ENCODE results near the gene NOC2L. TPM values are rescaled to one million over a fixed set of nuclear protein-coding genes. Genes with fewer than 3 reads are reported as not detected.
"Not testable (repeated sequence)": the region's sequence is repeated elsewhere in the genome, so short reads cannot be mapped to it uniquely, and the experiment has no call there.

Gene NOC2L
- polyA plus RNA-seq, 1 donor: 43.6 TPM

DNA sequence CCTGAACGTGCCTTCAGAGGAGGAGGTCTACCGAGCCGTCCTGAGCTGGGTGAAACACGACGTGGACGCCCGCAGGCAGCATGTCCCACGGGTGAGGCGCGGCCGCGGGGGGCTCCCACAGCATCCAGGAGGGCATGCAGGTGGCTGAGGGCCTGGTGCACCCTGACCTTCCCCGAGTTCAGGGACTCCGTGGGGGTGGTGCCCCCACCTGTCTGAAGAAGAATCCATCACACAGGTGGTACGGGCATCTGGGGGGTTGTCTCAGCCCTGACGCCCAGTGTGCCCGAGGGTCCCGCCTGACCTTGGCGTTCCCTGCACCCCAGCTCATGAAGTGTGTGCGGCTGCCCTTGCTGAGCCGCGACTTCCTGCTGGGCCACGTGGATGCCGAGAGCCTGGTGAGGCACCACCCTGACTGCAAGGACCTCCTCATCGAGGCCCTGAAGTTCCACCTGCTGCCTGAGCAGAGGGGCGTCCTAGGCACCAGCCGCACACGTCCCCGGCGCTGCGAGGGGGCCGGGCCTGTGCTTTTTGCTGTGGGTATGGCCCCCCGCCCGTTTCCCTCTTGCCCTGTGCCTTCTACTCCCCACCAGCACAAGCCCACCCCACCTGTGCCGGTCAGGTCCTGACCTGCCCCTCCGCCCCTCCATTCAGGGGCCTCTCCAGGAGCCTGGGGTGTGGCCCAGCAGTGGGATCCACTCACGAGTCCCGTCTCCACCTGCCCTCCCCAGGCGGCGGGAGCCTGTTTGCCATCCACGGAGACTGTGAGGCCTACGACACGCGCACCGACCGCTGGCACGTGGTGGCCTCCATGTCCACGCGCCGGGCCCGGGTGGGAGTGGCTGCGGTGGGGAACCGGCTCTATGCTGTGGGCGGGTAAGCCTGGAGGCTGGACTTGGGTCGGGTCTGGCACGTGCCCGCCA lies 3.6 kb upstream of the NOC2L start:
- no peak for DNase-seq (ENCODE audit: low read depth)

DNA sequence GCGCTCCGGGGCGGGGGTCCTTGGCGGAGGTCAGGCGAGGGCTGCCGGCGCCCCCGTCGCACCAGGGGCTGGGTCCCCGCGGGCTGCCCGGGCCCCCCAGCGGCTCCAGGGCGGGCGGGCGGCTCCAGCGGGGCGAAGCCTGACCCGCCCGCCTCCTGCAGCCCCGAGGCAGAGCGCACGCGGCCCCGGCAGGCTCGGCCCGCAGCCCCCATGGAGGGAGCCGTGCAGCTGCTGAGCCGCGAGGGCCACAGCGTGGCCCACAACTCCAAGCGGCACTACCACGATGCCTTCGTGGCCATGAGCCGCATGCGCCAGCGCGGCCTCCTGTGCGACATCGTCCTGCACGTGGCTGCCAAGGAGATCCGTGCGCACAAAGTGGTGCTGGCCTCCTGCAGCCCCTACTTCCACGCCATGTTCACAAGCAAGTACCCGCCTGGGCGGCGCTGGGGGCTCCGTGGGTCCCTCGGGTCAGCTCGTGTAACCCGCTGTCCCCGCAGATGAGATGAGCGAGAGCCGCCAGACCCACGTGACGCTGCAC lies 2.1 kb upstream of the NOC2L start:
- DNase-seq (ENCODE audit: low read depth): no peak

- no peak for DNase-seq (ENCODE audit: low read depth)
Observed at GRCh38 chr1:960363-961131, 1.5 kb upstream of the NOC2L start, which contains the start of gene KLHL17. Gene KLHL17 (plus strand): TSS chr1:960584. CDS start chr1:960694, 110 bp downstream.

- no peak for DNase-seq (ENCODE audit: low read depth)
Observed at GRCh38 chr1:959731-960362, 791 bp upstream of the NOC2L start.

- no peak for DNase-seq (ENCODE audit: low read depth)
Observed at GRCh38 chr1:956636-957035, 2.4 kb downstream of the NOC2L start.

DNA sequence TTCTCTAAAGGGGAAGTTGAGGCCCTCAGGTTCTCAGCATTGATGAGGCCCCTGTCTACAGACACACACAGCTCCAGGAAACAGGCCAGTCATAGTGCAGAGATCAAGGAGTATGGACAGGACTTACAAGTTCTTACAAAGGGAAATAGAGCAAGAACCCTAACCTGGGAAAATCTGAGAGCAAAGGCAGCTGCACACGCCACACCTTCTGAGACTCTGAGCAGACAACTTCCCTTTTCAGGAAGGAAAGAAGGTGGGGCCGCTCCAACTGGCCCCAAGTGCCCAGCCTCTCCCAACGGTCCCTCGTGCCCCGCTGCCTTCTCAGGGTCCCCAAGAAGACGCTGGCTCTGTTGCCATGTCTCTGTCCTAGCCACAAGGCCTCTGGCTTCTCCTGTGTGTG lies 3.6 kb downstream of the NOC2L start:
- DNase-seq (ENCODE audit: low read depth): no peak

DNA sequence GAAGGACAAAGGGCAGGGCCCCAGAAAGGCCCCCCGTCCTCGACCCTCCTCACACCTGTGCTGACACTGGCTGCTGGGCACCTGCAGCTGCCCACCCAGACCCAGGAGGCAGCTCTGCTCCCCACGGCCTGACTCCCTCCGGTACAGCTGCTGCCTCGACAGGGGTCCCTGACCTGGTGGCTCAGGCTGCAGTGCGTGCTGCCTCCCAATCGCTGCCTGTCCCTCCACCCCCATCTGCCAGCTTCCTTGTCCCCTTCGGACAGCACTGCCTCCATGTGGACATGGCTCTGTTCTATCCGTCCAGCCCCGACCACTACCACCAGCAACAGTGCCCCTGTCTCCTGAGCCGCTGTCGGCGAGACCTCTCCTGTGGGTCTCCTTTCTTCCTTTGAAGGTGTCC lies 4.1 kb downstream of the NOC2L start:
- no peak for DNase-seq (ENCODE audit: low read depth)

DNA sequence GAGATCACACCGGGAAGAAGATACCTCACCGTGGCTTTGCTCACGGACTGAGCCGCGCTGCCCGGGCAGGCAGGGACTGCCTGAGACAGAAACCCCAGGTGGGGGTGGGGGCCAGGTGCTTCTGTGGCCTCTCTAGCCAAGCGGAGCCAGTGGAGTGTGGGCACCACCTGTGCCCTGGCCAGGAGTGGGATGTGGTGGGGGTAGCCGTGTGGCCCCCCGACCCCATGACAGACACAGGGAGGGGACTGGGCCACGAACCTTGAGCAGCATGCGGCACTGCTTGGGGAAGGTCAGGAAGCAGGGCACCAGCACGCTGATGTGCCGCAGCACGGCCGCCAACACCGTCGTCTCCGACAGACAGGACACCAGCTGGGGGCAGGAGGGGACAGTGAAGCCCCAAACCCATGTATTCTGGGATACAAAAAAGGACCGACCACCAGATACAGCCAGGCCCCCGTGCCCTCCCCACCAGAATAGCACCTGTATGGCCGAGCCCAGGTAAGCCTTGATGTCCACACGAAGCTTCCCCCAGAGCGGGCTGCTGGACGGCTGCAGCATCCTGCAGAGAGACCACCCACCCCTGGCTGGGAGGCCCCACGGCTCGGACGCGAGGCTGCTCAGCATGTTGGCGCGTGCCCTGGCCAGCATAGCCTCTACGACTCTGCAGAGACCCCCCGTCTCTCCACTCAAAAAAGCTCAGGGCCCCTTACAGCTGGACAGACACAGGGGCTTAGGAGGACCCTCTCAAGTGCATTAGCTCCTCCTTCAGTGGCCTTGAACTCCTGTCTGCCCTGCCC lies 5.3 kb downstream of the NOC2L start:
- no peak for DNase-seq (ENCODE audit: low read depth)

- no peak for DNase-seq (ENCODE audit: low read depth)
Observed at GRCh38 chr1:952603-953002, 6.5 kb downstream of the NOC2L start.

GRCh38 chr1:952201-952600 lies 6.9 kb downstream of the NOC2L start:
- no peak for DNase-seq (ENCODE audit: low read depth)

GRCh38 chr1:951364-951763 lies 7.7 kb downstream of the NOC2L start:
- no peak for DNase-seq (ENCODE audit: low read depth)

GRCh38 chr1:950881-951280 lies 8.2 kb downstream of the NOC2L start:
- DNase-seq (ENCODE audit: low read depth): no peak

DNA sequence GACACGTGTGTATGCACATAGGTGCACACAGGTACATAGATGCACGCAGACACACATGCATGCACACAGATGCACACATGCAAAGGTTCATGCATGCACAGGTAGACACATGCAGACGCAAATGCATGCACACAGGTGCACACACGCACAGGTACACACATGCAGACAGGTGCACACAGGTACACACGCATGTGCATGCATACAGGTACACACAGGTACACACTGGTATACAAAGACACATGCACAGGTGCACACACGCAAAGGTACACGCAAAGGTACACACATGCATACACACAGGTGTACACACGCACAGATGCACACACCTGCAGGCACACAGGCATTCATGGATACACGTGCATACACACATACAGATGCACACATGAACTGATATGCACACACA lies 8.8 kb downstream of the NOC2L start:
- DNase-seq (ENCODE audit: low read depth): no peak

- DNase-seq (ENCODE audit: low read depth): no peak
Observed at GRCh38 chr1:947958-948357, 11.1 kb downstream of the NOC2L start.

- DNase-seq (ENCODE audit: low read depth): not testable (repeated sequence)
Observed at GRCh38 chr1:946811-947210, 12.2 kb downstream of the NOC2L start.

DNA sequence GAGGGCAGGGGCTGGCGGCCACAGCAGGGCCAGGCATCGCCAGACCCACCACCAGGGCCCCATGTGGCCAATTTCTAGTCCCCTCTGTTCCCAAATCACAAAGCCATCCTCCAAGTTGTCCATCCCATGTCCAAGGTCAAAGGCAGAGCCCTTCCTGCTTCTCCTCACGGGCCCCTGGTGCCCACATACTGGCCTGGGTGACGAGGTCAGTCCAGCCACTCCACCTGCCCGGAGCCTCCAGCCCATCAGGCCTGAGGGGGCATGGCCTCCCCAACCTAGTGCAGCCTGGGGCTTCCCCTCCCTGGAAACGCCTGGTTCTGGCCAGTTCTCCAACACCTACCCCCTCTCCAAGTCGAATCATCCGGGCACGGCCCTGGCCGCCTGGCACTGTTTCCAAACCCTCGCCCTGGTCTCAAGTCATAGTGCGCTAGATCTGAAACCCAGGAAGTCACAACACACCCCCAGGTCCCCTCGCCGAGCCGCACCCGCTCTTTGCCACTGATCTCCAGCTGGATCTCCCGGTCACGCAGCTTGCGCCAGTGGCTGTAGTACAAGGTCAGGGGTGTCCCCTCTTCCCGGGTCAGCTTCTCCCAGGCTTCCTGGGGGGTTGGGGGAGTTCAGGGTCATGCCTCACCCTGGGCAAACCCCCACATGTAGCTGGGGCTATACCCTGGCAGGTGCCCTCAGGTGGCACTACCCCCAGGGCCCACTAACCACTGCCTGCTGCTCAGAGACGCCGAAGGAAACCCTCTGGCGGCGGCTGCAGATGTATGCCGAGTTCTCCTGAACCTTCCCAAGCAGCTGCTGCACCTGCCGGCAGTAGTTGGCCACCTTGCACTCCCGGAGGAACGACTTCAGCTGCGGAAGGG lies 13.1 kb downstream of the NOC2L start:
- no peak for DNase-seq (ENCODE audit: low read depth)

- DNase-seq (ENCODE audit: low read depth): no peak
Observed at GRCh38 chr1:944341-945325, 14.4 kb downstream of the NOC2L start.

GRCh38 chr1:943545-944340 lies 15.3 kb downstream of the NOC2L start:
- DNase-seq (ENCODE audit: low read depth): no peak

All from forelimb muscle (tissue), 1 donor.